ENCODE data around the gene CELF2. TPM values are rescaled to one million over a fixed set of nuclear protein-coding genes. Genes with fewer than 3 reads are reported as not detected.

Gene CELF2
- total RNA-seq, 1 experiment from 2014 or later = 0.27 TPM

- H3K4me1 Mint-ChIP-seq (ENCODE audit: low read depth, unreplicated experiment) = no peaks in the 10 kb centered on the region
- CTCF ChIA-PET = no interaction called here
- Histone ChIP-seq H3K27me3 (replicated peaks; ENCODE audit: control insufficient read depth, insufficient read depth, low read length) (no peaks in the 10 kb centered on the region), H3K36me3 (ENCODE audit: control insufficient read depth, insufficient read depth, low read length) (no peaks in the 10 kb centered on the region), H3K4me3 (ENCODE audit: low read depth, low read length) (no peak overlapping the region), H3K4me1 (no peaks in the 10 kb centered on the region), H3K9me3 (no peaks in the 10 kb centered on the region)
- no peak for TF ChIP-seq CTCF (IDR thresholded peaks at IDR 0.05; ENCODE audit: insufficient read depth in 1 of 2, low read depth in 1 of 2, low read length in 1 of 2, severe bottlenecking in 1 of 2, unreplicated experiment in 1 of 2)
- no peak for DNase-seq
- intact Hi-C loops (cut with micrococcal nuclease; ENCODE audit: unreplicated experiment) = no loop called here
- H3K27ac Mint-ChIP-seq (ENCODE audit: unreplicated experiment) = no peak overlapping the region
- BruUV-seq (replicated peaks) = no TSS peak
- no peaks in the 10 kb centered on the region for H3K36me3 Mint-ChIP-seq (ENCODE audit: insufficient read depth, unreplicated experiment)
- H3K4me3 Mint-ChIP-seq (ENCODE audit: unreplicated experiment) = no peak overlapping the region
- POLR2A ChIA-PET = no interaction called here
- peaks cover 23% of the 10 kb centered on the region for H3K27me3 Mint-ChIP-seq (ENCODE audit: insufficient read depth, unreplicated experiment)
- no peaks in the 10 kb centered on the region for H3K9me3 Mint-ChIP-seq (ENCODE audit: unreplicated experiment)
Observed at GRCh38 chr10:11081408-11081807, 63.7 kb downstream of the CELF2 start.

- intact Hi-C loops (cut with micrococcal nuclease; ENCODE audit: unreplicated experiment) = no loop called here
- POLR2A ChIA-PET = no interaction called here
- CTCF ChIA-PET = no interaction called here
- Mint-ChIP-seq H3K27me3 (ENCODE audit: insufficient read depth, unreplicated experiment) (peaks cover 18% of the 10 kb centered on the region), H3K4me3 (ENCODE audit: unreplicated experiment) (no peak overlapping the region), H3K36me3 (ENCODE audit: insufficient read depth, unreplicated experiment) (no peaks in the 10 kb centered on the region), H3K4me1 (ENCODE audit: low read depth, unreplicated experiment) (no peaks in the 10 kb centered on the region), H3K9me3 (ENCODE audit: unreplicated experiment) (no peaks in the 10 kb centered on the region), H3K27ac (ENCODE audit: unreplicated experiment) (no peak overlapping the region)
- no peaks in the 10 kb centered on the region for H3K4me1 ChIP-seq
- H3K27me3 ChIP-seq (replicated peaks; ENCODE audit: control insufficient read depth, insufficient read depth, low read length) = no peaks in the 10 kb centered on the region
- H3K4me3 ChIP-seq (ENCODE audit: low read depth, low read length) = no peak overlapping the region
- H3K36me3 ChIP-seq (ENCODE audit: control insufficient read depth, insufficient read depth, low read length) = no peaks in the 10 kb centered on the region
- DNase-seq = no peak
- BruUV-seq (replicated peaks) = no TSS peak
- no peaks in the 10 kb centered on the region for H3K9me3 ChIP-seq
- TF ChIP-seq CTCF (IDR thresholded peaks at IDR 0.05; ENCODE audit: insufficient read depth in 1 of 2, low read depth in 1 of 2, low read length in 1 of 2, severe bottlenecking in 1 of 2, unreplicated experiment in 1 of 2) = no peak
Observed at GRCh38 chr10:11082526-11082925, 64.9 kb downstream of the CELF2 start.

- Mint-ChIP-seq H3K4me1 (ENCODE audit: low read depth, unreplicated experiment) (no peaks in the 10 kb centered on the region), H3K27ac (ENCODE audit: unreplicated experiment) (no peak overlapping the region), H3K4me3 (ENCODE audit: unreplicated experiment) (no peak overlapping the region), H3K36me3 (ENCODE audit: insufficient read depth, unreplicated experiment) (no peaks in the 10 kb centered on the region), H3K9me3 (ENCODE audit: unreplicated experiment) (no peaks in the 10 kb centered on the region), H3K27me3 (ENCODE audit: insufficient read depth, unreplicated experiment) (peaks cover 14% of the 10 kb centered on the region)
- TF ChIP-seq CTCF (IDR thresholded peaks at IDR 0.05; ENCODE audit: insufficient read depth in 1 of 2, low read depth in 1 of 2, low read length in 1 of 2, severe bottlenecking in 1 of 2, unreplicated experiment in 1 of 2) = no peak
- ChIA-PET POLR2A (no interaction called here), CTCF (no interaction called here)
- H3K9me3 ChIP-seq = no peaks in the 10 kb centered on the region
- no peaks in the 10 kb centered on the region for H3K36me3 ChIP-seq (ENCODE audit: control insufficient read depth, insufficient read depth, low read length)
- no peaks in the 10 kb centered on the region for H3K27me3 ChIP-seq (replicated peaks; ENCODE audit: control insufficient read depth, insufficient read depth, low read length)
- BruUV-seq (replicated peaks) = no TSS peak
- intact Hi-C loops (cut with micrococcal nuclease; ENCODE audit: unreplicated experiment) = no loop called here
- H3K4me3 ChIP-seq (ENCODE audit: low read depth, low read length) = no peak overlapping the region
- no peaks in the 10 kb centered on the region for H3K4me1 ChIP-seq
- DNase-seq = no peak
Observed at GRCh38 chr10:11083051-11083450, 65.4 kb downstream of the CELF2 start.
